Activated CD4-positive, alpha-beta memory T cell treated with anti-CD3 and anti-CD28 coated beads for 36 hours (primary cell): ENCODE results near the gene CPNE7. TPM values are rescaled to one million over a fixed set of nuclear protein-coding genes. Genes with fewer than 3 reads are reported as not detected.
"Not testable (repeated sequence)": the region's sequence is repeated elsewhere in the genome, so short reads cannot be mapped to it uniquely, and the experiment has no call there.

Experiments used
- CTCF ChIA-PET: fragments of 350-600 bp; sonication (Branson Sonifier 250); formaldehyde crosslinking; loops from one replicate; lab custom pipeline; 2021; ENCODE audit warnings: antibody characterized with exemption, inconsistent platforms; lab: Charles Lee
- POLR2A ChIA-PET: fragments of 350-600 bp; sonication (Branson Sonifier 250); formaldehyde crosslinking; loops from one replicate; lab custom pipeline; 2021; ENCODE audit warnings: antibody characterized with exemption; lab: Charles Lee
- DNase-seq: peaks from one replicate; pipeline ENCODE4 v3.0.0-alpha.2; 2020
- H3K27ac Mint-ChIP-seq: one replicate; pipeline ENCODE4 v1.8.0; 2021; ENCODE audit warnings: mixed read lengths
- H3K27me3 Mint-ChIP-seq: one replicate; pipeline ENCODE4 v1.8.0; 2021; ENCODE audit warnings: mixed read lengths
- H3K36me3 Mint-ChIP-seq: one replicate; pipeline ENCODE4 v1.8.0; 2021; ENCODE audit warnings: mixed read lengths
- H3K4me1 Mint-ChIP-seq: one replicate; pipeline ENCODE4 v1.8.0; 2021; ENCODE audit warnings: low read depth, mixed read lengths
- H3K4me3 Mint-ChIP-seq: one replicate; pipeline ENCODE4 v1.8.0; 2021; ENCODE audit warnings: mild to moderate bottlenecking, mixed read lengths
- H3K9me3 Mint-ChIP-seq: one replicate; pipeline ENCODE4 v1.8.0; 2021; ENCODE audit warnings: mixed read lengths
- intact Hi-C: fragments of 100-400 bp; cut with micrococcal nuclease; formaldehyde crosslinking; loops from one replicate; pipeline ENCODE4 v1.15.1; 2023
- total RNA-seq, 2 experiments: library from RNA; stranded (reverse); gene quantifications; one replicate each; pipeline ENCODE4 v1.2.3, GENCODE V29; 2021

The CPNE7 gene
- total RNA-seq, 2 experiments from 2014 or later, result 6.2 to 7.1 TPM

DNA sequence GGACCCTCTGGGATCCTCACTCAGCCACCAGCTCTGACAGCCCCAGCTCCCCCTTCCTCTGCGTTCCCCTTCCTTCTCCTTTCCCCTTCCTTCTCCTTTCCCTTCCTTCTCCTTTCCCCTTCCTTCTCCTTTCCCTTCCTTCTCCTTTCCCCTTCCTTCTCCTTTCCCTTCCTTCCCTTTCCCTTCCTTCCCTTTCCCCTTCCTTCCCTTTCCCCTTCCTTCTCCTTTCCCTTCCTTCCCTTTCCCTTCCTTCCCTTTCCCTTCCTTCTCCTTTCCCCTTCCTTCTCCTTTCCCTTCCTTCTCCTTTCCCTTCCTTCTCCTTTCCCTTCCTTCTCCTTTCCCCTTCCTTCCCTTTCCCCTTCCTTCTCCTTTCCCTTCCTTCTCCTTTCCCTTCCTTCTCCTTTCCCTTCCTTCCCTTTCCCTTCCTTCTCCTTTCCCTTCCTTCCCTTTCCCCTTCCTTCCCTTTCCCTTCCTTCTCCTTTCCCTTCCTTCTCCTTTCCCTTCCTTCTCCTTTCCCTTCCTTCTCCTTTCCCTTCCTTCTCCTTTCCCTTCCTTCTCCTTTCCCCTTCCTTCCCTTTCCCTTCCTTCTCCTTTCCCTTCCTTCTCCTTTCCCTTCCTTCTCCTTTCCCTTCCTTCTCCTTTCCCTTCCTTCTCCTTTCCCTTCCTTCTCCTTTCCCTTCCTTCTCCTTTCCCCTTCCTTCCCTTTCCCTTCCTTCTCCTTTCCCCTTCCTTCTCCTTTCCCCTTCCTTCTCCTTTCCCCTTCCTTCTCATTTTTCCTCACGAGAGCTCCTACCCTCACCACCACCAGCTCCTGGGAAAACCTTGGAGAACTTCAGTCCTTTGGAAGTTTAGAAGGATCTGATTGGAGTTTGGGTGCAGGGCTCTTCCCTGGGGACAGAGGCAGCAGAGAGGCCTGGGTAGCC lies 59.2 kb downstream of the CPNE7 start:
- H3K9me3 Mint-ChIP-seq, H3K4me3 Mint-ChIP-seq, intact Hi-C loops, H3K27ac Mint-ChIP-seq, H3K36me3 Mint-ChIP-seq, H3K4me1 Mint-ChIP-seq, CTCF ChIA-PET, H3K27me3 Mint-ChIP-seq, DNase-seq: not testable (repeated sequence)
- POLR2A ChIA-PET, result interaction anchor here (0.7 kb wide), 1 partner anchor 66 kb away, joined by 4 read pairs; no protein-coding TSS in a partner anchor

- ChIA-PET POLR2A (no interaction called here), CTCF (interaction anchor here (0.5 kb wide), 1 partner anchor 370 kb away, joined by 3 read pairs; no protein-coding TSS in a partner anchor)
- no peak for DNase-seq
- H3K4me1 Mint-ChIP-seq, result peaks cover 9% of the 10 kb centered on the region
- H3K36me3 Mint-ChIP-seq, result no peaks in the 10 kb centered on the region
- intact Hi-C loops, result no loop called here
- H3K9me3 Mint-ChIP-seq, result no peaks in the 10 kb centered on the region
- H3K4me3 Mint-ChIP-seq, result no peak overlapping the region
- no peak overlapping the region for H3K27ac Mint-ChIP-seq
- no peaks in the 10 kb centered on the region for H3K27me3 Mint-ChIP-seq
Observed at GRCh38 chr16:89636663-89637062, 61.1 kb downstream of the CPNE7 start.

DNA sequence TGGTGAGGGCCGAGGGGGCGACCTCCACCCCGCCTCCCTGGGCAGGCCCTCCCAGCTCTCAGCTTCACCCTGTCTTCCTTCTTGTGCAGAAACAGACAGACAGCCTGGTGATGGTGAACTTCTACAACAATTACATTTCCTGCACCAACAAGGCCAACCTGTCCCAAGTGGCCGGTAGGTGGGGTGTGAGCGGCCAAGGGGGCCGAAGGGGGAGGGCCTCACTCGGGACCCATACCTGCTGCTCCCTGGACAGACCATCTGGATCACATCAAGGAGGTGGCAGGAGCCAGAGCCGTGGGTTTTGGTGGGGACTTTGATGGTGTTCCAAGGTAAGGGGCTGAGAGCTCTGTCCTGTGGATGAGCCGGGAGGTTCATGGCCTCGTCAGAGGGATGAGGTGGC lies 61.8 kb downstream of the CPNE7 start:
- no peak for DNase-seq
- CTCF ChIA-PET, result no interaction called here
- Mint-ChIP-seq H3K4me3 (no peak overlapping the region), H3K36me3 (no peaks in the 10 kb centered on the region), H3K4me1 (peaks cover 9% of the 10 kb centered on the region), H3K9me3 (no peaks in the 10 kb centered on the region), H3K27ac (no peak overlapping the region), H3K27me3 (no peaks in the 10 kb centered on the region)
- POLR2A ChIA-PET, result no interaction called here
- intact Hi-C loops, result no loop called here

DNA sequence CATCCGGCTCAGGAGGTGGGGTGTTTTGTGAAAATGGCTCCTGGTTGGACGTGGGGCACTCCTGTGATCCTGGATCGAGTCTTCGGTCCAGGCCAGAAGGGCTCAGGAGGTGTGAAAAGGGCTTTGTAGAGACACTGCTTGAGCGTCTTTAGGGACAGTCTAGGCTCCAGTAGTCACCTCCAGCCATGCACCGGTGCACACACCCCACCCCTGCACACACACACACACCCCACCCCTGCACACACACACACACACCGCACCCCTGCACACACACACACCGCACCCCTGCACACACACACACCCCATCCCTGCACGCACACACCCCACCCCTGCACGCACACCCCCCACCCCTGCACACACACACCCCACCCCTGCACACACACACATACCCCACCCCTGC lies 62.9 kb downstream of the CPNE7 start:
- no peak overlapping the region for H3K4me3 Mint-ChIP-seq
- DNase-seq, result no peak
- CTCF ChIA-PET, result no interaction called here
- no peaks in the 10 kb centered on the region for H3K9me3 Mint-ChIP-seq
- H3K4me1 Mint-ChIP-seq, result peaks cover 9% of the 10 kb centered on the region
- H3K27ac Mint-ChIP-seq, result no peak overlapping the region
- intact Hi-C loops, result no loop called here
- POLR2A ChIA-PET, result no interaction called here
- no peaks in the 10 kb centered on the region for H3K36me3 Mint-ChIP-seq
- no peaks in the 10 kb centered on the region for H3K27me3 Mint-ChIP-seq

GRCh38 chr16:89639385-89639784 lies 63.8 kb downstream of the CPNE7 start:
- DNase-seq, result no peak
- Mint-ChIP-seq H3K27ac (no peak overlapping the region), H3K4me3 (no peak overlapping the region), H3K27me3 (no peaks in the 10 kb centered on the region), H3K9me3 (no peaks in the 10 kb centered on the region), H3K4me1 (peaks cover 9% of the 10 kb centered on the region), H3K36me3 (no peaks in the 10 kb centered on the region)
- ChIA-PET POLR2A (no interaction called here), CTCF (no interaction called here)
- intact Hi-C loops, result no loop called here

DNA sequence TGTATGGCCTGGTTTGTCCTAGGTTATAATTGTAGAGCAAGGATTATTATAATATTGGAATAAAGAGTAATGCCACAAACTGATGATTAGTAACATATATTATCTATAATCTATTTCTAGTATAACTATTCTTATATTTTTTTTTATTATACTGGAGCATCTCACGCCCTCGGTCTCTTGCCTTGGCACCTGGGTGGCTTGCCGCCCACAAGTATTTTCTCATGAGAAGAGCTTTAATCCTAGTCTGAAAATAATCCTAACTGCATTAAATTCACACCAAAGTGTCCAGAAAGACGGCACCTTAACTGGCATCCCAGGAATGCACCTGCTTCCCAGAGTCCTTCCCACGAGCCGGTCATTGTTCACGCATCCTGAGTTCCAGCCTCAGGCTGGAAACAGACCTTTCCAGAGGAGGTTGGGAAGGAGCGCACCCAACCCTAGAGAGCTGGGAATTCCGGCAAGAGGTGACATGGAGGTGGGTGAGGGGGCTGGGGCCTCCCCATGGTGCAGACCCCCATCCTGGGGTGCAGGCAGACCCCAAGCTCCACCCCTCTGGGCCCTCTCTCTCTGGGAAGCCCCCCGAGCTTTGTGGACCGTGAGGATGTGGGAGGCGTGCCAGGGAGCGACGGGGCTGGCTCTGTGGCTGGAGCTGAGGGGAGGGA lies 66.0 kb downstream of the CPNE7 start:
- CTCF ChIA-PET, result interaction anchor here (0.7 to 1.7 kb wide), 15 partner anchors 9 to 298 kb away, joined by 3 to 8 read pairs (median 3); partner anchors contain the start of genes CHMP1A, CPNE7 and SPATA33

DNA sequence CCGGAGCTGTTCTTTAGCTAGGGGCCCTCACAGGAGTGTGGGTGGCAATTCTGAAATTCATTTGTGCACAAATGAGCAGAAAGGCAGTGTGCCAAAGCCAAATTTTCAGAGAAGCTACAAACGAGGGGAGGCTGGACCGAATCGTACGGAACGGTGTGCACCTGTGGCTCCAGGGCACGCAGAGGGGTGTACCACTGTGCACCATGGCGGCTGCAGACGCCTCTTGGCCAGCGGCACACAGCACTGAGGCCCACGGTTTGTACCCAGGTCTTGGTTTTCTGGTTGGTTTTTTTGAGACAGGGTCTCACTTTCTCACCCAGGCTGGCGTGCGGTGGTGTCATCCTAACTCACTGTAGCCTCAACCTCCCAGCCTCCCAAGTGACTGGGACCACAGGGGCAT lies 67.0 kb downstream of the CPNE7 start:
- POLR2A ChIA-PET, result no interaction called here
- H3K4me1 Mint-ChIP-seq, result peaks cover 9% of the 10 kb centered on the region
- no peak overlapping the region for H3K4me3 Mint-ChIP-seq
- CTCF ChIA-PET, result interaction anchor here (1.4 to 1.7 kb wide), 2 partner anchors 10 to 26 kb away, joined by 3 to 4 read pairs; no protein-coding TSS in a partner anchor
- no peaks in the 10 kb centered on the region for H3K9me3 Mint-ChIP-seq
- intact Hi-C loops, result loop anchor here (5.0 kb wide), 1 partner anchor 40 kb away; no protein-coding TSS in a partner anchor
- H3K36me3 Mint-ChIP-seq, result peaks cover 16% of the 10 kb centered on the region
- H3K27me3 Mint-ChIP-seq, result no peaks in the 10 kb centered on the region
- H3K27ac Mint-ChIP-seq, result no peak overlapping the region
- no peak for DNase-seq

More for the DNA sequence above, 66.0 kb downstream of the CPNE7 start:
- Mint-ChIP-seq H3K27me3 (no peaks in the 10 kb centered on the region), H3K27ac (no peak overlapping the region), H3K9me3 (no peaks in the 10 kb centered on the region), H3K4me3 (no peak overlapping the region), H3K36me3 (peaks cover 12% of the 10 kb centered on the region), H3K4me1 (peaks cover 9% of the 10 kb centered on the region)
- intact Hi-C loops, result loop anchor here (2.0 to 5.0 kb wide), 2 partner anchors 39 to 67 kb away; partner anchors contain the start of gene CPNE7
- POLR2A ChIA-PET, result no interaction called here
- DNase-seq, result no peak

- Mint-ChIP-seq H3K27ac (no peak overlapping the region), H3K27me3 (no peaks in the 10 kb centered on the region), H3K36me3 (peaks cover 19% of the 10 kb centered on the region), H3K4me1 (peaks cover 9% of the 10 kb centered on the region), H3K4me3 (no peak overlapping the region), H3K9me3 (no peaks in the 10 kb centered on the region)
- DNase-seq, result no peak
- CTCF ChIA-PET, result interaction anchor here (1.0 kb wide), 1 partner anchor 70 kb away, joined by 3 read pairs; no protein-coding TSS in a partner anchor
- intact Hi-C loops, result loop anchor here (5.0 kb wide), 1 partner anchor 42 kb away; no protein-coding TSS in a partner anchor
- POLR2A ChIA-PET, result no interaction called here
Observed at GRCh38 chr16:89643769-89644300, 68.3 kb downstream of the CPNE7 start.

DNA sequence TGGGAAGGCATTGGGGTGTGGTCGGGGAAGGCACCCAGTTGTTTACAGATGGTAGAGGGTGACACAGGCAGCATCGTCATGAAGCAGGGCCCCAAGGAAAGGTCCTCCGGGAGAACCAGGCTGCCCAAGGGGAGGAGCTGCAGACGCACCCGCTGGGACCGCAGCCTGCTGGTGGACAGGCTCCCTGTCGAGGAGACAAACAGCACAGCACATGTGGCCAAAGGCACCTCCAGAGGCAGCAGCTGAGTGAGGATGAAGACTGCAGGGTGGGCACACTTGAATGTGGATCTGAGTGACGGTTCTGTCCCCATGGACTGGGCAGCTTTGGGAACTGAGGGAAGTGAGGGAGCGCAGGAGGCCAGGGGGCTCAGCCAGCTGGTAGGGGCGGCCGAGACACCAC lies 69.6 kb downstream of the CPNE7 start:
- CTCF ChIA-PET, result no interaction called here
- Mint-ChIP-seq H3K27ac (no peak overlapping the region), H3K4me1 (peaks cover 9% of the 10 kb centered on the region), H3K9me3 (no peaks in the 10 kb centered on the region), H3K36me3 (peaks cover 24% of the 10 kb centered on the region), H3K27me3 (no peaks in the 10 kb centered on the region), H3K4me3 (no peak overlapping the region)
- POLR2A ChIA-PET, result no interaction called here
- intact Hi-C loops, result no loop called here
- DNase-seq, result no peak

- H3K27ac Mint-ChIP-seq, result no peak overlapping the region
- H3K36me3 Mint-ChIP-seq, result peaks cover 25% of the 10 kb centered on the region
- intact Hi-C loops, result no loop called here
- no peaks in the 10 kb centered on the region for H3K9me3 Mint-ChIP-seq
- no peak overlapping the region for H3K4me3 Mint-ChIP-seq
- ChIA-PET CTCF (no interaction called here), POLR2A (no interaction called here)
- no peaks in the 10 kb centered on the region for H3K27me3 Mint-ChIP-seq
- peaks cover 2% of the 10 kb centered on the region for H3K4me1 Mint-ChIP-seq
- DNase-seq, result no peak
Observed at GRCh38 chr16:89646270-89646669, 70.7 kb downstream of the CPNE7 start.
